ENCODE data around the gene SMYD5. TPM values are rescaled to one million over a fixed set of nuclear protein-coding genes. Genes with fewer than 3 reads are reported as not detected.

Gene SMYD5
- total RNA-seq, 2 donors from 2014 or later = 12.6 to 16.2 TPM

- no peak for TF ChIP-seq CTCF (IDR thresholded peaks at IDR 0.05)
- DNase-seq (ENCODE audit: low spot score) = no peak
Measured at GRCh38 chr2:73235315-73236028, 21.4 kb downstream of the SMYD5 start.

GRCh38 chr2:73237168-73237567 lies 23.1 kb downstream of the SMYD5 start:
- H3K4me3 ChIP-seq = no peak overlapping the region
- peaks cover 14% of the 10 kb centered on the region for H3K36me3 ChIP-seq
- peaks cover 8 to 33% of the 10 kb centered on the region in 2 donors for H3K4me1 ChIP-seq (ENCODE audit: control insufficient read depth in 1 of 2, low read depth in 2 of 2)
- DNase-seq (ENCODE audit: low spot score) (no peak), ATAC-seq (ENCODE audit: insufficient number of reproducible peaks, low FRiP score, low read depth) (no peak)
- no peak overlapping the region for H3K27ac ChIP-seq
- TF ChIP-seq CTCF (IDR thresholded peaks at IDR 0.05) = no peak
- H3K27me3 ChIP-seq (replicated peaks; ENCODE audit: insufficient read depth) = no peaks in the 10 kb centered on the region
- no peaks in the 10 kb centered on the region for H3K9me3 ChIP-seq

More at GRCh38 chr2:73235315-73236028, 21.4 kb downstream of the SMYD5 start:
- peak overlapping the region; percentile 97 for H3K4me3 ChIP-seq
- H3K36me3 ChIP-seq = peaks cover 4% of the 10 kb centered on the region
- H3K9me3 ChIP-seq = no peaks in the 10 kb centered on the region
- peaks cover 8 to 34% of the 10 kb centered on the region in 2 donors for H3K4me1 ChIP-seq (ENCODE audit: control insufficient read depth in 1 of 2, low read depth in 2 of 2)
- H3K27me3 ChIP-seq (replicated peaks; ENCODE audit: insufficient read depth) = no peaks in the 10 kb centered on the region
- H3K27ac ChIP-seq = no peak overlapping the region
- ATAC-seq (ENCODE audit: insufficient number of reproducible peaks, low FRiP score, low read depth) = no peak

- Histone ChIP-seq H3K36me3 (peaks cover 15% of the 10 kb centered on the region), H3K9me3 (no peaks in the 10 kb centered on the region), H3K4me1 (ENCODE audit: control insufficient read depth in 1 of 2, low read depth in 2 of 2) (peaks cover 4 to 26% of the 10 kb centered on the region in 2 donors), H3K27me3 (replicated peaks; ENCODE audit: insufficient read depth) (no peaks in the 10 kb centered on the region), H3K27ac (no peak overlapping the region), H3K4me3 (no peak overlapping the region)
- DNase-seq (ENCODE audit: low spot score) = no peak
- no peak for ATAC-seq (ENCODE audit: insufficient number of reproducible peaks, low FRiP score, low read depth)
- TF ChIP-seq CTCF (IDR thresholded peaks at IDR 0.05) = no peak
Measured at GRCh38 chr2:73238149-73238548, 24.1 kb downstream of the SMYD5 start.

- Histone ChIP-seq H3K4me3 (no peak overlapping the region), H3K27me3 (replicated peaks; ENCODE audit: insufficient read depth) (no peaks in the 10 kb centered on the region), H3K4me1 (ENCODE audit: control insufficient read depth in 1 of 2, low read depth in 2 of 2) (peaks cover 4 to 26% of the 10 kb centered on the region in 2 donors), H3K27ac (no peak overlapping the region), H3K36me3 (peaks cover 15% of the 10 kb centered on the region), H3K9me3 (no peaks in the 10 kb centered on the region)
- no peak for DNase-seq (ENCODE audit: low spot score)
- TF ChIP-seq CTCF (IDR thresholded peaks at IDR 0.05) = no peak
- no peak for ATAC-seq (ENCODE audit: insufficient number of reproducible peaks, low FRiP score, low read depth)
Measured at GRCh38 chr2:73238976-73239375, 24.9 kb downstream of the SMYD5 start.

GRCh38 chr2:73239776-73240175 lies 25.7 kb downstream of the SMYD5 start:
- no peak for TF ChIP-seq CTCF (IDR thresholded peaks at IDR 0.05)
- Histone ChIP-seq H3K9me3 (no peaks in the 10 kb centered on the region), H3K27ac (no peak overlapping the region), H3K4me1 (ENCODE audit: control insufficient read depth in 1 of 2, low read depth in 2 of 2) (peaks cover 4 to 25% of the 10 kb centered on the region in 2 donors), H3K27me3 (replicated peaks; ENCODE audit: insufficient read depth) (no peaks in the 10 kb centered on the region), H3K4me3 (no peak overlapping the region), H3K36me3 (peaks cover 23% of the 10 kb centered on the region)
- DNase-seq (ENCODE audit: low spot score) (no peak), ATAC-seq (ENCODE audit: insufficient number of reproducible peaks, low FRiP score, low read depth) (no peak)

Measured in thoracic aorta (tissue), 2 donors.